ENCODE measurements around the gene USP31.

USP31 gene

DNA sequence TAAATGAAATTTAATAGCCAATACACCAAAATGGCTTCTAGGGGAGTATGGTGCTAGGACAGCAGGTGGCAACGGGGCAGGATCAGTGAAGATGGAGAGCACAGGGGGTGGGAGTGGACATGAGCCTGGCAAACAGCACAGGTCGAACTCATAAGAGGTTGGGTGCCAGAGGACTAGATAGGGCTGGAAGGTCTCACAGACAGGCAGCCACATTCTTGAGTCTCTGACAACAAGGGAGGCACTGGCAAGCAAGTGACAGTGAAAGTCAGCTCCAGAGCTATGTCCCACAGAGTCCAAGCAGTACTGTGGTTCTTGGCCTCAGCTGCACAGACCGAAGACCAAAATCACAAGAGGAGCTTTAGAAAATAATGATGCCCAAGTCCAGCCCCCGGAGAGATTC is 61.2 kb downstream of the USP31 start:
- DNase-seq, result no peak

DNA sequence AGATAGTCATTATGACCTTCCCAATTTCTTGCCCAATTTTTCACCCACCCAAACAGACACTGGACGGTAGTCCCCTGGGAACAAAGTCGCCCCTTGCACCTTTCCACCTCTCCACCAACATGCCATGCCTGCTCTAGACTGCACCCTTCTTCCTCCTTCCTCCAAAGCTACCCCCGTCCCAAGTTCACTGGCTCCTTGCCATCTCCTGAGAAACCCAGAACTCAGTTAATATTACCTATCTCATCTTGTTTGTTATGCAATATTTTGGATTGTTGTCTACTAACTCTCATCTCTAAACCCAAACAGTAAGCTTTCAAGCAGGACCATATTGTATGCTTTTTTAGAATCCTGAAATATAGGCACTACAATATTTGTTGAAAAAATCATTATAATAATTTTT is 63.3 kb downstream of the USP31 start:
- DNase-seq, result no peak

DNA sequence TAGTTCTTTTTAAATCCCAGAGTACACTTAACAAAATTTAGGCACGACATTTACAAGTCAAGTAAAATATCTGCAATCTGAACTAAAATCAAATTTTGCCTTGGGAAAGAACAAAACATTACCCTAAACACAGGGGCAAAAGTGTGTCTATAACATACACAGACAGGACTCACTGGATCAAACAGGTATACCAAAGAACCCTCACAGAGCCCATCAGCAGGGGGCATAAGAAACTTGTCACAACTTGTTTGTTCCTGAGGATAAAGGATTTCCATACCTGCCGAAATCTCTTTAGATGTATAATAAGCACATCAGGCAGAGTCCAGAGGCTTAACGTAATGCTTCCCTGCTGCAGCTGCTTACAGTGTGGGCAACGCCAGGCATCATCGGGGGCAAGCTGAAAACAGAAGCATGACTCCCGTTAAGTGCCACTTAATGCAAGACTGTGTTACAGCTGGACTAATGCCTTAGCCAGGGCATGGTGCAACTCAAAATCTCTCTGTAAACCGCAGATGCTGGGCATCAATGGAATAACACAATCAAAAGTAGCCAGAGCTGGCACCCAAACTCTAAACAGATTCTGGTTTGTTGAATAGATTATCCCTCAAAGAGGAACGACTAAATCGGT is 67.0 kb downstream of the USP31 start:
- DNase-seq, result peak; percentile 43

DNA sequence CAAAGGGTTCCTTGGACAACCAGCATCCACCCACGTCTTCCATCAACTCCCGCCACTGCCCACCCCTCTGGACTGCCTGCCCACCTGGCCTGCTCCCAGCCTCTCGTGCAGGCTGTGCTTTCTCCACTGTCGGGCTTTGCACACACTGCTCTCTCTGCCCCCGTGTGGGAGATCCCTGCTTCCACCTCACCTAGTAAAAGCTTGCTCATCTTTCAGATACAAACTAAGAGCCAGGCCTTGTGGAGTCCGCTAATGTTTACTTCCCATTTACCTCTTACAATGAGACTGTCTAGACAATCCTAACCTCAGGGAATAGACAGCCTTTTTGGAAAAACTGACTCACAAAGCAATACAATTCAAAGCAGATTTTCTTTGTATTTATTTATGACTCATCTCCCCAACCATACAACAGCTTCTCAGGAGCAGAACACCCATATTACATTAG is 67.6 kb downstream of the USP31 start:
- peak; percentile 15 for DNase-seq

DNA sequence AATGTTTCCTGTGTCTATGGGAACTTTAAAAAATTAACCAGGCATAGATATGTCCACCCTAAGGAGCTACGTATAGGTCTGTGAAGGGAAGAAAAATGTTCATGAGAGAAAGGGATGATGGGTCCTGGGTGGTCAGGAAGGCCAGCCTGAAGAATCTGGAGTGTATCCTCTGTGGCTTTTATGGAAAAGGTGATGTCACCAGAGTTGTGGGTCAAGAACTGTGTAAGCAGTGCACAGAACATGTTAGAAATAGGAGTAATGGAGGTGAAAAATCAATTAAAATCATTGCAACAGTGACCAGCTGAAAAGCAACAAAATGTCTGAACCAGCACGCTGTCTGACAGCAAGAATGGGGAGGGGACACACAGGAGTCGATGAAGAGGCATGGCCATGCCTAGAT is 68.5 kb downstream of the USP31 start:
- no peak for DNase-seq

DNA sequence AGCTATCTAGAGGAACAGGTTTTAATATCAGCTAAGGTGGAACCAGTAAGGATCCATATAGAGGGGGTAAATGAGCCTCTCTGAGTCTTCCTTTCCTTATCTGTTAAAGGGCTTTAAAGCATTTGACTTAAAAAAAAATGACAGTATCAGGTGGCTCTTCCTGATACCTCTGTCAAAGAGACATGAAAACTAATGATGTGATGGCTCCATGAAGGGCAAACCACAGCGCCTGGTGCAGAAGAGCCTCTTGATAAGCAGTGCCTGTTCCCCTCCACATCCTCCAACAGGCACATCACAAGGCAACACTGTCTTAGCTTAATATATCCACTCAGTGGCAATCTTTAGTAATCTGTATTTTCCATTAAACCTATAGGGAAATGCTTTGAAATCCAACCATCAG is 68.9 kb downstream of the USP31 start:
- no peak for DNase-seq

DNA sequence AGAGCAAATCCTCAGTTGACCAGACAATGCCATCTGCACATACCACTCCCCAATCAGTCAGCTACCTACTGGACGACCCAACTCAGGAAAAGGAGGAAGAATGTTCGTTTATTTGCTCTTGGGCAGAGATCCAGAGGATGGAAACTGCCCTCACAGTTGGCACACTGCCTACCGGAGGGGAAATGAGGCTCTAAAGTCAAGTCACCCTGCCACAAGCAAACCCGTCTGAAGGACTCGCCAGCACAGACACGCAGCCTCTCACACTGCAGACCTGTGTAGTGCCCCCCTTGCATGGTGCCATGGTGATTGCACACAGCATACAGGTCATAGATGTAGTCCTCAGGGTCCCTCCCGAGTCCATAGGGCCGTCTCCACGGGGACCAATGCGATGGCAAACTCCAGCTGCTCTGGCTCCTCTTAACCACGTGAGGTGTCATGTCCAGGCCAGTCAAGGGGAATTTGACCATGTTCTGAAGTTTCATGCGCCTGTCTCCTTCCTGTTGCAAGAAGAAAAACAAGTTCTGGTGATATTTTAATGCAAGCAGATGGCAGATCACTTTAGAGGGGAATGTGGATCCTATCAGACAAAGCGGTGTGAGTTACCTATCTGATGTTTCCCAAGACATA is 69.5 kb downstream of the USP31 start:
- no peak for DNase-seq

DNA sequence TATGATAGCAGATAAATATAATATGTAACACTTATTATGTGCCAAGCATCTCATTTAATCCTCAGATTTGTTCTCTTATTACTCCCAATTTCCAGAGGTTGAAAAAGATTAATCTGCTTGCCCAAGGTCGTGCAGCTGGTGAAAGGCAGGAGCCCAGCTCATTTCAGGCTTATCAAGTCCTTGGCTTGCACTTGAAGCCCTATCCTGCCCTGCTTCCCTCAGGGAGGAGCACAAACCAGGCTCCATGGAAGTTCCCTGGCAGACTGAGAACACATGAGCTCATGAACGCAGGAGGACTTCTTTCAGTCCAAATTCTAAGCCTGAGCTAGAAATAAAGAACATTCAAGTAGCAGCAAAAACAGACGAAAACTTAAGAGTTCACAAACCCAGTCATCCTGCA is 74.8 kb downstream of the USP31 start:
- no peak for DNase-seq

DNA sequence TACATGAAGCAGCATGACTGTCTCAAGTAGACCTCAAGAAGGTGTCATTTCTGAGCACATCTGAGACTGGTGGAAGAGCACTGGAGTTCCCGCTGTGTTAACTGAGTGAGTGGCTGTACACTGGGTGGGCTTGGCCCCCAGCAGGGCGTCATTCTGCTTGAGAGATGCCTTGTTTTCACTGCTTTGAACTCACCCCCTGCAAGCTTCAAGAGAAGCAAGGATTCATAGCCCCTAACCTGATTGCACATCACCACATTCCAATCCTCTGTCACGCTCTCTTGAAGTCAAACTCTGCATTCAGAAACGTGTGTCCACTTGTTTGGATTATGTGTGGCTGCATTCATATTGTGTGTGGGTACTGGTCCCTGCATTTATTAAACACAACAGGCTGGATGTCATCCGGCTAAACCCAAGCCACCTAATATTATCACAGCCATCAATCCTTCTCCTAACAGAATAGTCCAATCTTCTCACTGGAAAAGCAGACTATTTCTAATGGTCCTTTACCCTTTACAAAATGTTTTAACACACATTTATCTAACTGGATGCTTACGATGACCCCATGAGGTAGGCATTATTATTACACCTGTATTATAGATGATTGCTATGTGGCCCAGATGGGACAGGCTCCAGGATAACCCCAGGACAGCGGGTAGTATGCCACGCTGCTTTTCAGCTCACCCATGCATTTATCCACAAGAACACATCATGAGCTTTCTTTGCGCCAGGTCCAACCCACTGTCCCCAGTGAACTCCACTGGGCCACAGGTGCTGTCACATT is 76.3 kb downstream of the USP31 start:
- no peak for DNase-seq

DNA sequence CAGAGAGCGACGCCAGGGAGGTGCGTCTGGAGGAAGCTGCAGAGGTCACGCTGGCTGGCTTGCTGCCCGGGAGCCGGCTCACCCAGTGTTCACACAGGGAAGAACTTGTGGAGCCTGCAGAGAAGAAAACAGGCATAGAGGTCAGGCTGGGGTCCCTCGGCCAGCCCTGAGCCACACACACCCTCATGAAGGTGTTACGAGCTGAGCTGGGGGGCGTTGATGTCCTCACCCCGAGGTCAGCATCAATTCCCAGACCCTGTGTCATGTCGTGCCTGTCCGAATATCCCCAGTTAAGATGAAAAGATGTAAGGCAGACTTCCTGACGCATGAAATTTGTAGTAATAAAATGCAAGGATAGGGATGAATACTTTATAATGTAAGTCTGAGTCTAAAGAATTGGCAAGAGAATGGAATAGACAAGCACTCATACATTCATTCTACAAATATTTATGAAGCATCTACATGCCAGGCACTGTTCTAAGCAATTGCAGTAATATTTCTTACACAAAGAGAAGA is 77.1 kb downstream of the USP31 start:
- no peak for DNase-seq

DNA sequence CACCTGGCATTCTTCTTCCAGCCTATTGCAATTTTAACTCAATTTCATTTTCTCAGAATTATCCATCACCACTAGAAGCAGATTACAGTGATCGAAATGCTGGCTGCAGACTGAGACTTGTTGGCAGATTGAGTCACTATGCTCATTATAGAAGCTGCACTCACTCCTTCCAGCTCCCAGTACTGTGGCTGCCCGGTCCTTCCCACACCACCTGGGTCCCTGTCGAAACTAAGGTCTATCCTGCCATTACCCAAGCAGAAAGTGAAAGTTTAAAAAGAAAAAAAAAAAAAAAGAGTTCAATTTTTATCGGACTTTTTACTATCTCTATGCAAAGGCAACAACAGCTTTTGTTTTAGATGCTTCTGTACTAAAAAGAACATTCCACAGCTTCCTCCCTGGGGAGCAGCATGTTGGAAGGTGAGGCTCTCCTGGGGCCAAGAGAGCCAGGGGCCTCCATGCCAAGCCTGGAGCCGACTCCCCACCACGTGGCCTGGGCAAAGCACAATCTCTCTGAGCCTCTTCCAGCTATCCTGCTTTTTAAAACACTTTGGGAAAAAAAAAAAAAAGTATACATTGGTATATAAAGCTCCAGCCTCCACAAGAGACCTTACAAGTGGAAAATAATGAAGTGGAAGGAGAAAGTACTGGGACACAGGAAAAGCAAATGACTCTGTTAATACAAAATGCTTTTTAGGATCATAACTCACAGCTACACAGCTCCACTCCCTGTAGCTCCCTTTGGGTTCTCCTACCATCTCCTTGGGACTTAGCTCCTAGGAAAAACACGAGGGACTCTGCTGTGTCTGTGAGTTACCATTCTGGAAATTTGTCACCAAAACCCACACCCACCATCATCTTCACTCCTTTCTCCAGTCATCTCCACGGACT is 77.8 kb downstream of the USP31 start:
- no peak for DNase-seq

DNA sequence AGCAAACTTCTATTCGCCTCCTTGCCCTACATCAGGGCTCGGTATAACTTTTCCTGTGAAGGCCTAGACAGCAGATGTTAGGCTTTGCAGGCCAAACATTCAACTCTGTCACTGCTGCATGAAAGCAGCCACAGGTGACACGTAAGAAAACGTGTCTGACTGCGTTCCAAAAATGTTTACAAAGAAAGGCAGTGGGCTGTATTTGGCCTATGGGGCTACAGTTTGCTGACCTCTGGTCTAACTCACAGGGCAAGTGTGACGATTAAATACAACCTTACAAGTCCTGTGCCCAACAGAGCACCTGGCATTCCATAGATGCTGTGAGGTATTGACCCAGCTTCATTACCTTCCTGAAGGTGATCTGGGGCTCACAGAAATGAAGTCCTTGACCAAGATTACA is 79.4 kb downstream of the USP31 start:
- no peak for DNase-seq

DNA sequence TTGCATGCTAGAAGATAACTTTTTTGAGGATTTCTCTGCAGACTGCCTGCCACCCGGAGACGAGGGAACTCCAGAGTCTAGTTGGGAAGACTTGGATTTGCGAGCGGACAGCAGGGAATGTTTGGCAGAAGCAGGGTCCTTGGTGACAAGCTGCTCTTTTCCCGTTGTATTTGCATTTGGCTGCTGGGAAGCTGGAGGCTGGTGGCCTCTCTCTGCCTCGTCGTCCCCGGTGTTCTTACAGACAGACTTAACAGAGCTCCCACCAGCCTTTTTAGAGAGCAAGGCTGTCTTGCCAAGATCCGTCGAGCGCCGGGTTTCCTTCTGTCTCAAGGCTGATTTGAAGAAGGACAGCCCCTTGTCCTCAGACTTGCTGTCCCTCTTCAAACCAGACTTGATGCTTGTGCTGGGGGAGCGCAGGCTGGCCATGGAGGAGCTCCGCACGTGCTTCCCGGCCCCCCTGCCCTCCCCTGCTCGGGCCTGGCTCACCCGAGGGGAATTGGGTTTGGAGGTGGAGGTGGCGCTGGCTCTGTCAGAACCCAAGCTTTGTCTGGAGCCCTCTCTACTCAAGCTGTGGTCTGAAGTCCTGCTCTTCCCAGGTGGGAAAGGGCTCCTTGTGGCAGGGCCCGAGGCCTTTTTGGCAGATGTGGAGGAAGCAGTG is 81.0 kb downstream of the USP31 start:
- DNase-seq, result no peak

DNA sequence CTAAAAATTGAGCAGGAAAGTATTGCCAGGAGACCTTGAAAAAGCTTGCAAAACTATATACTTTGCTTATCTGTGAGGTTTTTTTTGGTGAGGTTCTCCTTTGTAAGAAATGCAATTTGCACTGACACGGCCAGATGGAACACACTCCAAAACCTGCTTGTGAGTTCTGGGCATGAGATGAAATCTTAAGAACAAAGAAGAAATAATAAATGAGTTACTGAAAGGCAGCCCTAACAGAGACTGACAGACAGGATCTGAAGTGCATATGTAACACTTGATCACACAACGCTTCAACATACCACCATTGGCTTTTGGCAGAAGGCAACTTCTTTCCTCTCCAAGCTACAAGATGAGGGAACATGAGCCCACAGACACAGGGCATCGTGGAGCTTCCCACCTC is 82.6 kb downstream of the USP31 start:
- no peak for DNase-seq

DNA sequence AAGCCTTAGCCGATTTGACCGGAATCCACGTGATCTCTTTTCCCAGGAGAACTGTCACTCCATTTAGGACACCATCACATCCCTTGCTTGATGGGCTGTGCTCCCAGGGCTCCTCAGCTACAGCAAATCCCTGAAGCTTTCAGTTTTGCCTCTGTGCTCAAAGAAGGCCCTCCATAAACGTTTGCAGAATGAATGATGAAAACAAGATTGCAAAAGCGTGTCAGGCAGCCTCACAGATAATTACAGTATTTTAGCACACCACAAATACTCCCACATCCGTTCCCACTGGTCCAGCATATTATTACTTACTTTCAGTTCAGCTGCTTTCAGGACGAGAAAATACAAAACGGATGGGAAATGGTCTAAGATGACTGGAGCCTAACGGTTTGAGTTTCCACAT is 84.6 kb downstream of the USP31 start:
- no peak for DNase-seq

DNA sequence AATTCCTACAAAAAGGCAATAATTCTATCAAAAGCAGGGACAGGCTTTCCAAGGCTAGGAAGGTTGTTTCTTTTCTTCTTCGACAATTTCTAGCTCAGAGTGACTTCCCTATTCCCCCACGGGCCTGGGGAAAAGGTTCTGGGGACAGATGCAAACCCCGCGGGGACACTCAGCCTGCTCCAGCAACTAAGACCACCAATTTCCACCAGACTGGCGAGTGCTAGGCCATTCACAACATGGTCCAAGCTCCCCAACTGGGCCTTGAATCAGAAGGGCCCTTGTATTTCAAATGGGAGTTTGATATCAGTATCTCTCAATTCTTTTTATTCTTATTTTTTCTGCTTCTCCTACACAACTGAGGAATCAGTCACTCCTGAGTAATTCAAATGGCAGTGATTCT is 86.7 kb downstream of the USP31 start:
- no peak for DNase-seq

DNA sequence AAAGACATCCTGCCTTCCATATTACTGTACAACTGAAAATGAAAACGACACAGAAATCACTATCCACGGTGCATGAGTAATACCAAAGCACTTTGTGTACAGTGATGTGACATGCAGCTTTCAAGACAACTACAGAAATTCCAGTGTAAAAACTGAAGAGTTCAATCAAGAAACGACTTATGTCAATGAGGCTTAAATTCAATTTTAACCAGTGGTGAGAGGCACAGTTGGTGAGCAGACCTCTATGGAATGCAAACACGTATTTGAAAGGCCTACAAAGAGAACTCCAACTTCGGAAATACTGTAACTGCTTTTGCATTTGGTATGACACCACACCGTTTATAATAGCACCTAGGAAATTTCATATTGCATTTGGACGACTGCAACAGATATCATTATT is 87.6 kb downstream of the USP31 start:
- no peak for DNase-seq

DNA sequence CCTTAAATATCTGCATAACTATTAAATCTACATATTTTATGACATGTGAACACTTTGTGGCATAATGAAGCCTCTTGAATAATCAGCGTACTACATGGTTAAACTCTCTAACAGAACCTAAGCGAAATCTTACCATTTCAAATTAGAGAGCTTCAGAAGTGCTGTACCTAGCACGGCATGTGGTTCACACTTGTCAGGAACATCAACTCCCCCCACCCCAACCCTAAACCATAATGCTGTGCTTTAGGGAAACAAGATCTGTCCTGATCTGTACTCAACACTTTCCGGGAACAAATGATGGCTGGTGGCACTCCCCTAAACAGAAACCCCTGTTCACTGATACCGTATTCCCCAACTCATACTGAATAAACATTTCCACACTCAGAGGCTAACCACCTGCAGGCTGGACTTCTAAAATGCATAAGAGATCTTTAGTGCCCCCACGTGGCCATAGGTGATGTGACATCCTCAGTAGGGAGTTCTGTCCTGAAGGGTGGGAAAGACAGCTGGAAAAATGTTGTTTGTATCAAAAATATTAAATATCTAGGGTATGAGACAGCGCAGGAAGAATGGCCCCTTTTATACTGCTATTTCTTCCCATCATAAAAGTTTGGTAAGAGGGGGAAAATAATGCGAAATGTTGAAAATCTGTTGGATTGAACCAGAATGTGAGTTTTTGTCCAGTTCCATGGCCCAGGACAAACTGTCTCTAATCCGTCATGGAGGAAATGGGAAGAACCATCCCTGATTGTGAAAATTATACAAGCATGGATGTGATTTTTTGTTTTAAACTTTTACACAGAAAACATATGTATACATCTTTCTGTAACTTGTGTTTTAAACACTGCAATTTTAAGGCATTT is 88.6 kb downstream of the USP31 start:
- DNase-seq, result peak; percentile 80

DNA sequence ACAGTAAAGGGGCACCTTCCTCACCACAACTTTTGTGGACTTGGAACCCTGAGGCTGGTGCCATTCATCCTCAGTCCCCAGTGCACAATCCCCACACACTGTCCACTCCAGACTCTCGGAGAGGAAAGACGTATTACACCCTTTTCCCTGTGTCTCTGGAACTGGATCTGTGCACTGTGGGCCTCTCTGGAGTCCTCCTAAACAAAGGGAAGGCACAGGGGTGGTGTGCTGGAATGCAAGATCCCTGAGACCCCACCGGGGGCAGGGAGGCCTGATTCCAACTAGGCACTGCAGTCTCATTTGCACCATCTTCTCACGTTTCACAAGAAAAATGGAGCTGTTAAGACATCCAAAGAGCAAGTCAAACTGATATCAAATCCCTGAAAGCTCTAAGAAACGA is 89.8 kb downstream of the USP31 start:
- no peak for DNase-seq

DNA sequence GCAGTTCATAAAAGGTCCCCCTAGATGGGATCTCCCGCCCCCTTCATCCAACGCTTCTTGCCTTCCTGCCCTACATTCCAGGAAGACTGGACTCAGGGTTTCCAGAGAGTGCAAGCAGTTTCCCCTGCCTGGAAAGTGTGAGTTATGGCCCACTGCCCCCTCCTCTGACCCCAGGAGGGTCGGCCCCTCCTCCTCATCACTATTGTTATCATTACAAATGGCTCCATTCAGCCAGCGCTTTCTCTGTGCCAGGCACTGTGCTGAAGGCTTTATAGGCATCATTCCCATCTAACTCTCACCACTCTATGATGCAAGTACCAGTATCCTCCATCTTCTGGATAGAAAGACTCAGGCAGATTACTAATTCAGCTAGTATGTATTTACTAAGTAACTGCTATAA is 90.7 kb downstream of the USP31 start:
- no peak for DNase-seq

DNA sequence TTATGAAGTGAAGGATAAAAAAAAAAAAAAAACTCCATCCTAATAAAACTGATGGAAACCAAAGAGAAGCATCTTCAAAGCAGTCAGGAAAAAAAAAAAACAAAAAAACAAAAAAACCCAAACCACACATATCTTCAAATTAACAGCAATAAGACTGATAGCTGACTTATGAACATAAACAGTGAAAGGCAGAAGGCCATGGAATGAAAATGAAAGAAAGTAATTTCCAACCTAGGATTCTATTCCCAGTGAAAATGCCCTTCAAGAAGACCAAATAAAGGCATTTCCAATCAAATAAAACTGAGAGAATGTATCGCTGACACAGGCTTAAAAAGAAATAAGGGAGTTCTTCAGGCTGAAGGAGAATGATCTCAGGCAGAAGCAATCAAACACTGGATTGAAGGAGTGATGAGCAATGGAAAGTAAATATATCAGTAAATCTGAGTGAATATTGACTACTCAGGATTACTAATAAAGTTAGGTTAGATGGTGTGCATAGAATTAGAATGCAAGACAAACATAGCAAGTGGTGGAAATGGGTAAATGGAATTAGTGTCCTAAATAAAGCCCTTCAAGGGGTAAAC is 92.1 kb downstream of the USP31 start:
- DNase-seq, result no peak
